H1 (cell line): ENCODE results near the gene VDR. TPM values are rescaled to one million over a fixed set of nuclear protein-coding genes. Genes with fewer than 3 reads are reported as not detected.

Source experiments
- CBX8 ChIP-seq: fragments of 300-800, 300-1000 bp; sonication (generic); IDR thresholded peaks from 2 replicates; pipeline ENCODE4 v1.7.1; 2016; ENCODE audit warnings: low read depth, low read length, borderline replicate concordance
- CTCF ChIP-seq, 3 experiments: IDR thresholded peaks; 1 replicate in 2 of 3; 2 replicates in 1 of 3; pipeline versions ENCODE4 v1.5.1 to v1.6.1; 2011; ENCODE audit warnings: low read length in 3 of 3, mild to moderate bottlenecking in 3 of 3, inconsistent platforms in 2 of 3, low read depth in 1 of 3, moderate library complexity in 1 of 3; ENCODE audit not compliant: insufficient read depth in 1 of 3; ENCODE audit errors: control extremely low read depth in 1 of 3
- JUND ChIP-seq: IDR thresholded peaks from 2 replicates; pipeline ENCODE4 v1.6.1; 2011; ENCODE audit warnings: mild to moderate bottlenecking, improper control_type of control experiment, low read length
- POLR2AphosphoS5 ChIP-seq: IDR thresholded peaks from 2 replicates; pipeline ENCODE4 v1.6.1; 2011; ENCODE audit warnings: low read depth, low read length
- RNF2 ChIP-seq: fragments of 200-900, 300-1000 bp; sonication (generic); IDR thresholded peaks from 2 replicates; pipeline ENCODE4 v1.7.1; 2016; ENCODE audit warnings: borderline replicate concordance, low read depth, mild to moderate bottlenecking, antibody characterized with exemption, low read length; ENCODE audit not compliant: poor library complexity, severe bottlenecking; ENCODE audit errors: missing control alignments
- SP4 ChIP-seq: IDR thresholded peaks from 2 replicates; pipeline ENCODE4 v1.6.1; 2012; ENCODE audit warnings: low read length, inconsistent platforms
- TAF7 ChIP-seq: optimal IDR thresholded peaks from 2 replicates; pipeline ENCODE3; 2011; ENCODE audit warnings: low read depth, mild to moderate bottlenecking, inconsistent platforms, low read length, moderate library complexity, borderline replicate concordance
- polyA plus RNA-seq, 7 experiments: library from polyadenylated mRNA; depleted of rRNA in 3 of 7; stranded (reverse) in 5 of 7; unstranded in 2 of 7; fragments of >200 nt in 5 of 7; fragments of 200-250 nt in 2 of 7; gene quantifications; 1 replicate in 5 of 7; 2 replicates in 1 of 7; 4 replicates in 1 of 7; pipeline versions ENCODE4 v1.2.1 to v1.2.3, GENCODE V29; 2011 to 2013; ENCODE audit warnings: missing spikeins in 2 of 7, mixed read lengths in 2 of 7
- total RNA-seq: library from RNA; stranded (reverse); fragmentation: NEBNext Ultra II Directional; extraction: Animal tissue kit (Norgen Biotek cat#: 25700); gene quantifications from 2 replicates; pipeline ENCODE4 v1.2.1, GENCODE V29; 2021

VDR gene
- total and polyA plus RNA-seq, 2 of the 8 experiments (the other 6 are each of a cell fraction or from before 2014, with no cell fraction given): 0.44 to 0.65 TPM

DNA sequence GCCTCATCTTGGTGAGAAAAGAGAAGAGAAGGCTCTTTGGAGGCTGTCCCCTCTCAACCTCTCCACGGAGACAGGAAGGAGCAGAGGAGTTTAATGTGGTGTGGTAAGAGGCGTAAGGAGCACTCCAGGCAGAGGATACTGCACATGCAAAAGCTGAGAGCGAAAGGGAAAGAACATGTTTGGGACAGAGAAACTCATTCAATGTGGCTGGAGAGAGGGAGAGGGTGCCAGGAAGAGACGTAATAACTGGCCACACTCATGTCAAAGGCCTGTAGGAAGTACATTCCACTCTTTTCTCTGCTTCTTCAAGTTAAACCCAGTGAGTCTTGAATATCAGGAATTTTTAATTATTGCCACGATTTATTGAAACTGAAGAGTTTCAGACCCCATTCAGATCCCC lies 12.0 kb downstream of the VDR start (continued):
- TF ChIP-seq POLR2AphosphoS5 (no peak), JUND (no peak), TAF7 (no peak), CBX8 (no peak), CTCF (IDR thresholded peaks at IDR 0.05; ENCODE audit: control extremely low read depth in 1 of 3, insufficient read depth in 1 of 3, low read depth in 1 of 3, low read length in 3 of 3) (no peak), SP4 (no peak), RNF2 (no peak)
